HUES6 (cell line): ENCODE data around the gene ATP5MC2.
A peak's percentile ranks its signal among the peaks of the same experiment; 100 is the strongest.
"Not testable (repeated sequence)": the region's sequence is repeated elsewhere in the genome, so short reads cannot be mapped to it uniquely, and the experiment has no call there.

Experiments
- H3K27ac ChIP-seq: 2 replicates; pipeline ENCODE4 v1.7.0; 2013; ENCODE audit warnings: low read depth, mild to moderate bottlenecking, low read length, inconsistent platforms
- H3K27me3 ChIP-seq: 2 replicates; pipeline ENCODE4 v1.6.1; 2013; ENCODE audit warnings: low read length; ENCODE audit not compliant: control insufficient read depth, insufficient read depth
- H3K36me3 ChIP-seq: 2 replicates; pipeline ENCODE4 v1.6.1; 2013; ENCODE audit warnings: low read length; ENCODE audit not compliant: control insufficient read depth, insufficient read depth
- H3K4me1 ChIP-seq: 2 replicates; pipeline ENCODE4 v1.6.1; 2013; ENCODE audit warnings: low read length; ENCODE audit not compliant: control insufficient read depth, insufficient read depth
- H3K4me3 ChIP-seq: 2 replicates; pipeline ENCODE4 v1.5.1; 2013; ENCODE audit warnings: low read depth, low read length
- H3K9ac ChIP-seq: one replicate; pipeline ENCODE4 v1.6.1; 2013; ENCODE audit warnings: mild to moderate bottlenecking, low read length
- H3K9me3 ChIP-seq: 2 replicates; pipeline ENCODE4 v1.6.1; 2013; ENCODE audit warnings: low read depth, low read length; ENCODE audit not compliant: control insufficient read depth, insufficient read depth

The ATP5MC2 gene

DNA sequence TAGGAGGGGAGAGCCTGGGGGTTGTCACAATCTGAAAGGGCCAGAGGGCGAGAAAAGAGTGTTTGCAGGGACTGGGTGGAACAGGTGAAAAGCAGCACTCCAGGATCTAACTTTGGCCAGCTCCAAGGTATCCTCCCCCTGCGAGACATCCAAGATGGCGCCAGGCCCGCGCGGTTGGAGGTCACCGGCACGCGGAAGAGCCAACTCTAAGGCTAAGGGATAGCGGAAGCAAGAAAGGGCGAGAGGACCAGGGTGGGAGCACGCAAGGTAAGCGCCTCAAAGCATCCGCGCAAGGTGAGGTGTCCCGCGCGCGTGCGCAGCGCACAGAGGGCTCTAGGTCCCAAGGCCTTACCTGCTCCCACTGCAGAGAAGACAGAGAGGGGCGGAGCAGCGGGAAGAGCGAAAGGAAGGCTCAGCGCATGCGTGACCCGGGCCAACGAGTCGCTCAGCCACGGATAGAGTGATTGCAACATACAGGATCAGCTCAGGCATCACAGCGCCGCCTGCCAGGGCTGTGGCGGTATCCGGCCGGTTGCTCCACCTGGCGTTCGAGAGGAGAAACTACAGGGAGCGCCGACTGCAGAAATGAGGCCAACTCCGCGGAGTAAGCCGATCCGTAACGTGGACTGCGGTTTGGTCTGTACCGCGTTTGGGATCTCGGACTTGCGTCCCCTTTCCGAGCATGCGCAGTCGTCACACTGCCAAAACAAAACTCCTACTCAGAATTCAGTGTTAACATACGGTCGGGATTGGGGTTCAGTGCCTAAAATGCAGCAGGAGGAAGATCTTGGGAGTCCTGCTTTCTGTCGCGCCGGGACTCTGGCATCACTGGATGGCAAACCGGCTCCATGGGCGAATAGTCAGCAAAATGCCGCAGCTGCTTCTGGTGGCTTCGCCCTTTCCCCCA is at the start of gene ATP5MC2:
TSS of gene ATP5MC2 (minus strand) at position 383 of the 907 bp plus-strand sequence. CDS start 3,469 bp downstream, outside the sequence.
- Histone ChIP-seq H3K27ac (peak within 1 kb of the TSS; percentile 86), H3K36me3 (peaks cover 31% of the 10 kb centered on the region), H3K9me3 (no peaks in the 10 kb centered on the region), H3K4me1 (peaks cover 18% of the 10 kb centered on the region), H3K9ac (peak within 1 kb of the TSS; percentile 91), H3K4me3 (peak within 1 kb of the TSS; percentile 82), H3K27me3 (no peaks in the 10 kb centered on the region; the same call in 1 of the 2 replicates)

DNA sequence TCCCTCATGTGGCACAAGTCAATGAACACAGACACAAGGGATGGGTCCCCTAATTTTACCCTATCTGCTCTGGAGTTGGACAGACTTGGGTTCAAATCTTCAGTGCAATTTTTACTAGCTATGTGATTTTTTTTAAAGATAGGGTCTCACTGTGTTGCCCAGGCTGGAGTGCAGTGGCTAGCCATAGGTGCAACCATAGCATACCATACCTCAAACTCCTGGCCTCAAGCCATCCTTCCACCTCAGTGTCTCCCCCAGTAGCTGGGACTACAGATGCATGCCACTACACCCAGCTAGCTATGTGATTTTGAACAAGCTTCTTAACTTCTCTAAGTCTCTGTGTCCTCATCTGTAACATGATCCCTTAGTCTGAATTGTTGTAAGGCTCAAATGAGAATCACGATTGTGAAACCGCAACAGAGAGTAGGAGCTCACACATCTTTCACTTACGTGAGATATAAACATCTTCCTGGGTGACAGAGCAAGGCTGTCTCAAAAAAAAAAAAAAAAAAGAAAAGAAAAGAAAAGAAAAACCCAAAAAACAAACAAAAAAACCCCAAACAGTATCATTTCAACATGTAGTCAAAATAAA is 46.7 kb upstream of the ATP5MC2 start:
- H3K36me3 ChIP-seq = no peaks in the 10 kb centered on the region
- peaks cover 9% of the 10 kb centered on the region for H3K4me1 ChIP-seq
- no peak overlapping the region for H3K9ac ChIP-seq
- no peak overlapping the region for H3K27ac ChIP-seq
- H3K27me3 ChIP-seq = no peaks in the 10 kb centered on the region
- H3K9me3 ChIP-seq = no peaks in the 10 kb centered on the region
- no peak overlapping the region for H3K4me3 ChIP-seq

DNA sequence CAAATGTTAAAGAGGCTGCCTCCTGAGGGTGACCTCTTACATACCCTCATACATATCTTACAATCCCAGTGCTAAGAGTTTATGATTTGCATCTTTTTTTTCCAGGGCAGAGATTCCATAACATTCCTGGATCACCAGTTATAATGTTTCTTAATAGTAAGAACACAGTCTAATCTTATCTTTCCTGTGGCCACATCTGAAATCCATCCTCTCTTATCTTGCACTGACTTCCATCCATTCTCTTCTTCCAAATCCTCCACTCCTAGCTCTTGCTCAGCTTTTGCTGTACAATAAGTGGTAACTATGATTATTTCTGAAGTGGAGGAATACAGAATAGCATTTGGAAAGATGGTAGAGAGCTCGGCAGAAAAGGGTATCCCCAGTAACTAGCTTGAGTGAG is 45.1 kb upstream of the ATP5MC2 start:
- no peak overlapping the region for H3K9ac ChIP-seq
- H3K27ac ChIP-seq = no peak overlapping the region
- no peaks in the 10 kb centered on the region for H3K36me3 ChIP-seq
- 0 out of 2 replicates have a peak, but pooled peaks cover under 1% of the 10 kb centered on the region for H3K4me1 ChIP-seq
- H3K9me3 ChIP-seq = no peaks in the 10 kb centered on the region
- H3K27me3 ChIP-seq = no peaks in the 10 kb centered on the region
- no peak overlapping the region for H3K4me3 ChIP-seq

DNA sequence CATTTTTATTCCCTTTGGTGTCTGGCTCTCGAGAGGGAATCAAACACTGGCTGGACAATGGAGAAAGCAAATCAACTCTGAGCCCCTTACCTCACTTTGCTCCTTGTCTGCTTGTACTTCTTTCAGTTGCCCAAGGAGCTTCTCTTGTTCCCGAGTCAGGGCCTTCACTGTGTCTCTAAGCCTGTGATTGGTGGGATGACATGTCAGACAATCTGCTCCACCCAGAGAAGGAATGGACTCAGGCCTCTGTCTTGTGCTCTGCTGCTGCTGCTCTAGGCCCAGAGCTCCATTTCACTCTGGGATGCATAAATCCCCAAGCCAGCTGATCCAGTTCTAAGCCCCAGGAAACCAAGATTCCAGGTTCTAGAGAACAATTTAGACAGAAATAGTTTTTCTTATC is 43.8 kb upstream of the ATP5MC2 start:
- no peaks in the 10 kb centered on the region for H3K9me3 ChIP-seq
- no peak overlapping the region for H3K4me3 ChIP-seq
- no peak overlapping the region for H3K27ac ChIP-seq
- H3K36me3 ChIP-seq = no peaks in the 10 kb centered on the region
- no peaks in the 10 kb centered on the region for H3K4me1 ChIP-seq
- H3K9ac ChIP-seq = no peak overlapping the region
- H3K27me3 ChIP-seq = no peaks in the 10 kb centered on the region

DNA sequence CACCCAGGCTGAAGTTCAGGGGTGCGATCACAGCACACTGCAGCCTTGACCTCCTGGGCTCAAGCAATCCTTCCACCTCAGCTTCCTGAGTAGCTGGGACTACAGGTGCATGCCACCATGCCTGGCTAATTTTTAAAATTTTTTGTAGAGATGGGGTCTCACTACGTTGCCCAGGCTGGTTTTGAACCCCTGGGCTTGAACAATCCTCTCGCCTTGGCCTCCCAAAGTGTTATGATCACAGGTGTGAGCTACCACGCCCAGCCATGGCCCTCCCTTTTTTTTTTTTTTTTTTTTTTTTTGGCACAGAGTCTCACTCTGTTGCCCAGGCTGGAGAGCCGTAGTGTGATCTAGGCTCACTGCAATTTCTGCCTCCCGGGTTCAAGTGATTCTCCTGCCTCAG is 42.7 kb upstream of the ATP5MC2 start:
- H3K9ac ChIP-seq, H3K27me3 ChIP-seq, H3K4me3 ChIP-seq, H3K27ac ChIP-seq, H3K36me3 ChIP-seq, H3K9me3 ChIP-seq, H3K4me1 ChIP-seq: not testable (repeated sequence)

DNA sequence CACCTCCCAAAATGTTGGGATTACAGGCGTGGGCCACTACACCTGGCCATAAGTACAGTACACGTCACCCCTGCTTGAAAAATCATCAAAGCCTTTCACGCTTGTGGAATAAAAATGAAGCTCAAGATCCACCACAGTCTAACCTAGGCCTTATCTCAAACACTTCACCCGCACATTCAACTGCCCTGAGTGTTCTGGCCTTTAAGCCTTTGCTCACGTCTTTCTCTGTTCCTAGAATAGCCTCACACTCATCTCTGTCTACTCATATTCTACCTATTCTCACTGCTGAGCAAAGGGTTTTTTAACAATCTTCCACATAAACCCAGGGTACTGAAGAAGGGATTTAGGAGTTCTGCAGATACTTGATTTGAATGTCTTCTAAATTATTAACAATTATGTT is 41.4 kb upstream of the ATP5MC2 start:
- Histone ChIP-seq H3K27me3 (no peaks in the 10 kb centered on the region), H3K36me3 (no peaks in the 10 kb centered on the region), H3K27ac (no peak overlapping the region), H3K4me1 (no peaks in the 10 kb centered on the region), H3K4me3 (no peak overlapping the region), H3K9me3 (no peaks in the 10 kb centered on the region), H3K9ac (no peak overlapping the region)

DNA sequence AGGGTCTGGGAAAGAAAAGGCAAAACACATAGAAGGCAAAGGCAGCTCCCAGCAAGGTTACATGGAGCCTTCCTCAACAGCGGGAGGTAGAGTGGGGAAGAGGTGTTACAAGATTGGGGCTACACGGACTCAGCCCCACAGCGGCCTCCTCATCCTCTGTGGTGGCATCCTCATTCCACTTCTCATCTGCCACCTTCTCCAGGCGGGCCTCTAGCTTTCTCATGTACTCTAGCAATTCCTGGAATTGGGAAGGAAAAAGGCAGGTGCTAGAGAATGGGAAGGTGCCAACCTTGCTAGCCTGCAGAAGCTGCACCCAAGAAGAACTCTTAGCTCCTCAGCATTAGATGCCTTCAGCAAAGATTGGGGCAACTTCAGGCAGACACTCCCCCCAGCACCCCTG is 38.1 kb upstream of the ATP5MC2 start:
- no peak overlapping the region for H3K9ac ChIP-seq
- no peak overlapping the region for H3K27ac ChIP-seq
- H3K36me3 ChIP-seq = no peaks in the 10 kb centered on the region
- no peaks in the 10 kb centered on the region for H3K9me3 ChIP-seq
- no peaks in the 10 kb centered on the region for H3K4me1 ChIP-seq
- H3K27me3 ChIP-seq = peaks cover 15% of the 10 kb centered on the region
- H3K4me3 ChIP-seq = no peak overlapping the region

DNA sequence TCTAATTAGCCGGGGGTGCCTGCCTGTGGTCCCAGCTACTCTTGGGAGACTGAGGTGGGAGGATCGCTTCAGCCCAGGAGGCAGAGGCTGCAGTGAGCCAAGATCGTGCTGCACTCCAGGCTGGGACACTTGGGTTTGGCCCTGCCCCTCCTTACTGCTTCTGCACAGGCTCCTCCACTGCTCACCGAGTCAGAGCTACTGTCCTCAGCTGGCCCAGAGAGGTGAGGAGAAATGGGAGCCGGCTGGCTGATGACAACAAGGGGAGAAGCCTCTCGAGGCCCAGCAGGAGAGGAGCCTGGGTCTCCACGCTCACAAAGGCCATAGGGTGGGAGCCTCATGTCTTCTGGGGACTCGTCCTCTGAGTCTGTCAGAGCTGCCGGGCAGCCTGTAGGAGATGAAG is 37.6 kb upstream of the ATP5MC2 start:
- peaks cover 19% of the 10 kb centered on the region for H3K27me3 ChIP-seq
- H3K36me3 ChIP-seq = no peaks in the 10 kb centered on the region
- no peak overlapping the region for H3K4me3 ChIP-seq
- no peak overlapping the region for H3K9ac ChIP-seq
- H3K9me3 ChIP-seq = no peaks in the 10 kb centered on the region
- H3K27ac ChIP-seq = no peak overlapping the region
- no peaks in the 10 kb centered on the region for H3K4me1 ChIP-seq

DNA sequence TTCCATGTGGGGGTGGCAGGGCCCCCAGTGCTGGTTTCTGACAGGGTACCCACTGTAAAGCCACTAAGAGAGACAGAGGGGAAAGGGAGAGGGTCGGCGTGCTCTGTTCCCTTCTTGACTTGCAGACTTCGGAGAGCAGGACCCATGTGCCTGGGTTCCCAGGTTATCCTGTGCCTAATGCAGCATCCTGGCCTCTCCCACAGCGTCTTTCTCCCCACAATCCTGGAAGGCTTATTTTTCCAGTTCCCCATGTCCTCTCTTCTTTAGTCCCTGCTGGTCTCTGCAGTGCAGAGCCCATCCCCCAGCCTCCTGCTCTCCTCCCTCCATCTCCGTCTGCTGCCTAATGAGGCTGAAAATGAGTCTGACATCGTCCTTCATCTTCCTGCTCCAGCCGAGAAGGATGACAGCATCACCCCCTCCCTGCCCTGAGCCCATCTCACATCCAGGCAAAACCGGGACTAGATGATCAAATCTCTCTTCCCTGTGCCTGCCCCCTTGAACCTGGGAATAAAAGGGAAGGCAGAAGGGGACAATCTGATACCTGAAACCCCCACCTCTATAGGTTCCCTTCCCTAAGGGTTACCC is 36.3 kb upstream of the ATP5MC2 start:
- Histone ChIP-seq H3K9me3 (no peaks in the 10 kb centered on the region), H3K27ac (no peak overlapping the region), H3K4me3 (no peak overlapping the region), H3K27me3 (peaks cover 26% of the 10 kb centered on the region), H3K9ac (no peak overlapping the region), H3K36me3 (no peaks in the 10 kb centered on the region), H3K4me1 (no peaks in the 10 kb centered on the region)

DNA sequence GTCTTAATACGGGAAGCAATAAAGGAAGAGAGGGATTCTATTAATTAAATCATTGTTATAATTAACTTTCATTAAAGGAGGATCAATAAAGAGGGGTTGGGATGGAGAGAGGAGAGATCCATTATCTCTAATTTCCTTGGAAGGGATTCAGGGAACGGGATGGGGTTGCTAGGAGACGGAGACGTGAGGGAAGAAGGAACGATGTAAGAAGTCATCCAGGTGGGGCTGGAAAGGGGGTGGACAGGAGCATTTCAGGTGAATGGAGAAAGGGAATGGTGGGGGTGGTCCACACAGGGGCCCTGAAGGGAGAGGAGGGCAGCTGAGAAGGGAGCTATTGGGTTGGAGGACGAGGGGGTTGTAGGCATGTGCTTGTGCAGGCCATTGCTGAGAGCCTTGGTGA is 34.2 kb upstream of the ATP5MC2 start:
- no peak overlapping the region for H3K9ac ChIP-seq
- no peaks in the 10 kb centered on the region for H3K36me3 ChIP-seq
- no peak overlapping the region for H3K4me3 ChIP-seq
- H3K27ac ChIP-seq = no peak overlapping the region
- H3K9me3 ChIP-seq = no peaks in the 10 kb centered on the region
- H3K4me1 ChIP-seq = no peaks in the 10 kb centered on the region
- peaks cover 35% of the 10 kb centered on the region for H3K27me3 ChIP-seq

DNA sequence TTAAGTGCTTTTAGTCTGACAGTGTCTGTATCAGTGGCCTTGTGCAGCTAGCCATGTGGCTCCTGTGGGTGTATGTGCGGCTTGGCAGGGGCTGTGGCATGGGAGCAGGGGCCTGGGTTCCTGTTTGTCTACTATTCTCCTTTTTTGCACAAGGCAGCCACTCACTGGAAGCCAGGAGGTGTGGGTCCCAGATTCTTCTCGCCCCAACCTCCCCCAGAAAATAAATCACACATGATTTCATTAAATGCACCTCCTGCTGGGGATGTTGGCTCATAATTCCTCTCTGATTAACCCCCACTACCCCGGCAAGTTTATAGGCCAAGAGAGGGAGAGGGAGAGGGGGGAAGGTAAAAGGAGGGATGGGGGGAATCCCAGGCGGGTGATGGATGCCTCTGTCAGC is 33.8 kb upstream of the ATP5MC2 start:
- no peak overlapping the region for H3K9ac ChIP-seq
- H3K36me3 ChIP-seq = no peaks in the 10 kb centered on the region
- H3K4me1 ChIP-seq = no peaks in the 10 kb centered on the region
- no peaks in the 10 kb centered on the region for H3K9me3 ChIP-seq
- H3K27me3 ChIP-seq = peaks cover 37% of the 10 kb centered on the region
- no peak overlapping the region for H3K4me3 ChIP-seq
- no peak overlapping the region for H3K27ac ChIP-seq
